GM12878 (cell line): ENCODE results near the gene ARHGEF38. TPM values are rescaled to one million over a fixed set of nuclear protein-coding genes. Genes with fewer than 3 reads are reported as not detected.

ENCODE experiments used
- ATAC-seq: fragments of 200-7000 bp; cut with Tn5 transposase; 3 replicates; pipeline ENCODE4 v1.9.1; 2020; ENCODE audit warnings: mild to moderate bottlenecking, moderate library complexity
- BruUV-seq: library from RNA; stranded (reverse); fragments of 400-500 nt; replicated peaks from 2 replicates; lab custom pipeline; 2021; lab: Mats Ljungman, UMichigan
- CTCF ChIA-PET: fragments of 300-600 bp; sonication (Branson Sonifier 250); formaldehyde crosslinking; extraction: SDS; loops from one replicate; lab custom pipeline; 2021; ENCODE audit warnings: inconsistent platforms; lab: Yijun Ruan, JAX
- POLR2A ChIA-PET: fragments of 350-600 bp; formaldehyde crosslinking; extraction: SDS; loops from one replicate; lab custom pipeline; 2021; ENCODE audit warnings: inconsistent platforms; lab: Charles Lee
- RAD21 ChIA-PET: fragments of 300-600 bp; sonication (Branson Sonifier 250); formaldehyde crosslinking; loops from one replicate; lab custom pipeline; 2023; ENCODE audit warnings: antibody characterized with exemption; ENCODE audit not compliant: unreplicated experiment; lab: Charles Lee
- SMC1A ChIA-PET: fragments of 300-600 bp; sonication (Branson Sonifier 250); formaldehyde crosslinking; loops from one replicate; lab custom pipeline; 2023; ENCODE audit not compliant: unreplicated experiment, uncharacterized antibody; lab: Charles Lee
- DNase-seq: peaks from one replicate; pipeline ENCODE4 v3.0.0-alpha.2; 2011; ENCODE audit warnings: low read depth, low spot score
- FAIRE-seq: peaks from 3 replicates; lab custom pipeline; 2011; peaks lifted over from hg19 to GRCh38; lab: Jason Lieb, UNC
- H2AFZ ChIP-seq: 2 replicates; pipeline ENCODE4 v1.6.0; 2011; ENCODE audit warnings: low read depth, low read length, control low read depth; ENCODE audit not compliant: control insufficient read depth
- H3K27ac ChIP-seq: 2 replicates; pipeline ENCODE4 v1.5.1; 2011; ENCODE audit warnings: control low read depth; ENCODE audit not compliant: control insufficient read depth, insufficient read depth
- H3K27me3 ChIP-seq, 2 experiments: replicated peaks in 1 of 2; 2 replicates each; pipeline versions ENCODE4 v1.6.0 to v1.6.1; 2011; ENCODE audit warnings: low read length in 1 of 2; ENCODE audit not compliant: control insufficient read depth in 2 of 2, insufficient read depth in 2 of 2
- H3K36me3 ChIP-seq, 2 experiments: 2 replicates each; pipeline ENCODE4 v1.5.1; 2011; ENCODE audit warnings: low read length in 1 of 2; ENCODE audit not compliant: control insufficient read depth in 2 of 2, insufficient read depth in 2 of 2
- H3K4me1 ChIP-seq: 2 replicates; pipeline ENCODE4 v1.6.1; 2011; ENCODE audit warnings: mild to moderate bottlenecking, low read length, moderate library complexity, mixed read lengths; ENCODE audit not compliant: control insufficient read depth, insufficient read depth
- H3K4me2 ChIP-seq: 2 replicates; pipeline ENCODE4 v1.6.0; 2011; ENCODE audit warnings: control low read depth; ENCODE audit not compliant: control insufficient read depth, insufficient read depth
- H3K4me3 ChIP-seq: fragments of 200-600 bp; sonication (generic); 2 replicates; pipeline ENCODE4 v1.5.1; 2016
- H3K79me2 ChIP-seq: 2 replicates; pipeline ENCODE4 v1.6.0; 2011; ENCODE audit warnings: low read length; ENCODE audit not compliant: control insufficient read depth, insufficient read depth
- H3K9ac ChIP-seq: 2 replicates; pipeline ENCODE4 v1.8.0; 2011; ENCODE audit warnings: low read length, control low read depth, mixed read lengths; ENCODE audit not compliant: control insufficient read depth, insufficient read depth
- H3K9me3 ChIP-seq: replicated peaks from 3 replicates; pipeline ENCODE4 v1.5.1; 2011; ENCODE audit warnings: mild to moderate bottlenecking, low read length; ENCODE audit not compliant: control insufficient read depth, insufficient read depth
- H4K20me1 ChIP-seq: 2 replicates; pipeline ENCODE4 v1.6.0; 2011; ENCODE audit not compliant: control insufficient read depth, insufficient read depth
- ATF2 ChIP-seq: IDR thresholded peaks from 2 replicates; pipeline ENCODE4 v1.6.1; 2012; ENCODE audit warnings: low read length, inconsistent platforms
- BCL11A ChIP-seq: IDR thresholded peaks from 2 replicates; pipeline ENCODE4 v1.6.1; 2011; ENCODE audit warnings: low read depth, low read length
- CBFB ChIP-seq: IDR thresholded peaks from 2 replicates; pipeline ENCODE4 v1.6.1; 2016; ENCODE audit warnings: antibody characterized with exemption, low read depth
- CREM ChIP-seq: IDR thresholded peaks from 2 replicates; pipeline ENCODE4 v1.6.1; 2014; ENCODE audit warnings: antibody characterized with exemption, low read depth
- EED ChIP-seq: sonication (generic); IDR thresholded peaks from 2 replicates; pipeline ENCODE4 v1.6.1; 2016; ENCODE audit warnings: antibody characterized with exemption, low read depth
- EP300 ChIP-seq, 2 experiments: fragments of 150-350 bp in 1 of 2; IDR thresholded peaks; 2 replicates each; pipeline ENCODE4 v1.6.1; 2011 to 2012; ENCODE audit warnings: low read depth in 2 of 2, low read length in 2 of 2, borderline replicate concordance in 1 of 2, improper control_type of control experiment in 1 of 2, inconsistent platforms in 1 of 2; ENCODE audit not compliant: control insufficient read depth in 1 of 2
- ETV6 ChIP-seq, 2 experiments: fragments of 450-650 bp in 1 of 2; IDR thresholded peaks in 1 of 2; conservative IDR thresholded peaks in 1 of 2; 2 replicates each; pipeline ENCODE4 v1.6.1; 2014; ENCODE audit warnings: antibody characterized with exemption in 1 of 2, borderline replicate concordance in 1 of 2, low read depth in 1 of 2, mild to moderate bottlenecking in 1 of 2, moderate library complexity in 1 of 2
- FOXM1 ChIP-seq: IDR thresholded peaks from 2 replicates; pipeline ENCODE4 v1.6.1; 2012; ENCODE audit warnings: low read depth, mild to moderate bottlenecking, inconsistent platforms, low read length, moderate library complexity
- IKZF1 ChIP-seq: fragments of 450-650 bp; conservative IDR thresholded peaks from 2 replicates; pipeline ENCODE4 v1.6.1; 2017; ENCODE audit warnings: antibody characterized with exemption, mild to moderate bottlenecking
- IKZF2 ChIP-seq, 2 experiments: fragments of 450-650 bp; IDR thresholded peaks; 2 replicates each; pipeline ENCODE4 v1.6.1; 2017; ENCODE audit warnings: mild to moderate bottlenecking in 2 of 2, moderate library complexity in 2 of 2
- IRF4 ChIP-seq: IDR thresholded peaks from 2 replicates; pipeline ENCODE4 v1.6.1; 2011; ENCODE audit warnings: low read depth, low read length
- IRF5 ChIP-seq: fragments of 450-650 bp; IDR thresholded peaks from 2 replicates; pipeline ENCODE4 v1.6.1; 2017; ENCODE audit warnings: borderline replicate concordance
- KAT2A ChIP-seq: conservative IDR thresholded peaks from 2 replicates; pipeline ENCODE4 v1.6.1; 2011; ENCODE audit warnings: low read depth, low read length; ENCODE audit not compliant: control insufficient read depth
- NFIC ChIP-seq: IDR thresholded peaks from 2 replicates; pipeline ENCODE4 v1.6.1; 2012; ENCODE audit warnings: low read depth, mild to moderate bottlenecking, inconsistent platforms, low read length, moderate library complexity
- RAD51 ChIP-seq: fragments of 450-650 bp; IDR thresholded peaks from 2 replicates; pipeline ENCODE4 v1.6.1; 2016; ENCODE audit warnings: moderate library complexity, mild to moderate bottlenecking, inconsistent platforms
- RB1 ChIP-seq: fragments of 450-650 bp; formaldehyde crosslinking; IDR thresholded peaks from 2 replicates; pipeline ENCODE4 v1.6.1; 2017; ENCODE audit warnings: mild to moderate bottlenecking, borderline replicate concordance
- SIN3A ChIP-seq: IDR thresholded peaks from 2 replicates; pipeline ENCODE4 v1.6.1; 2012; ENCODE audit warnings: low read depth, low read length, improper control_type of control experiment
- TCF12 ChIP-seq: IDR thresholded peaks from 2 replicates; pipeline ENCODE4 v1.6.1; 2011; ENCODE audit warnings: low read depth, mild to moderate bottlenecking, low read length
- WRNIP1 ChIP-seq: IDR thresholded peaks from 2 replicates; pipeline ENCODE4 v1.6.1; 2011; ENCODE audit warnings: low read depth, low read length, improper control_type of control experiment, borderline replicate concordance
- WGBS: methylation state at CpG from one replicate; pipeline ENCODE4 v1.1.6; 2016; ENCODE audit warnings: low lambda C conversion rate; ENCODE audit not compliant: insufficient replicate concordance, insufficient coverage; ENCODE audit errors: missing lambda C conversion rate; 5-methylcytosine and 5-hydroxymethylcytosine counted together
- in situ Hi-C: fragments of 300-500 bp; cut with MboI; formaldehyde crosslinking; loops from 9 replicates; pipeline ENCODE4 v1.14.3; 2018; ENCODE audit warnings: mixed read lengths
- intact Hi-C: fragments of 100-400 bp; cut with micrococcal nuclease; formaldehyde crosslinking; loops from one replicate; pipeline ENCODE4 v1.14.2; 2022; ENCODE audit not compliant: unreplicated experiment
- polyA plus RNA-seq, 11 experiments: library from polyadenylated mRNA; depleted of rRNA in 4 of 11; unstranded in 6 of 11; stranded (reverse) in 5 of 11; fragments of >200 nt; fragmentation: Nextera tagmentation in 4 of 11; fragmentation: Illumina TruSeq in 1 of 11; extraction: Ambion mirVana in 4 of 11; extraction: Trizol in 1 of 11; gene quantifications; 1 replicate in 1 of 11; 2 replicates in 10 of 11; pipeline versions ENCODE4 v1.2.1 to v1.2.3, GENCODE V29; 2011 to 2016; ENCODE audit warnings: inconsistent platforms in 2 of 11, missing spikeins in 2 of 11, low read depth in 1 of 11
- total RNA-seq, 4 experiments: library from RNA; depleted of rRNA in 3 of 4; stranded (reverse); fragments of >200 nt in 3 of 4; fragmentation: Illumina TruSeq in 1 of 4; extraction: Trizol in 1 of 4; gene quantifications; 2 replicates each; pipeline versions ENCODE4 v1.2.1 to v1.2.3, GENCODE V29; 2013 to 2021

ARHGEF38 gene
- total and polyA plus RNA-seq, 10 of the 15 experiments (the other 5 are each of a cell fraction or from before 2014, with no cell fraction given): 0.01 to 1.1 (median 0.09) TPM; not detected in 2

GRCh38 chr4:105619188-105619931 lies 66.9 kb downstream of the ARHGEF38 start (continued):
- TF ChIP-seq IRF5 (no peak), KAT2A (no peak), NFIC (no peak), IKZF2 (IDR thresholded peaks at IDR 0.05) (no peak), CBFB (no peak), RAD51 (no peak), ETV6 (conservative IDR thresholded peaks at IDR 0.05 in 1 of 2, IDR thresholded peaks at IDR 0.05 in 1 of 2; ENCODE audit: borderline replicate concordance in 1 of 2, low read depth in 1 of 2) (no peak), SIN3A (no peak)
- TF ChIP-seq, all 136 proteins: peak for 0

- Histone ChIP-seq H2AFZ (no peak overlapping the region), H3K27ac (no peak overlapping the region), H3K36me3 (no peaks in the 10 kb centered on the region), H3K4me3 (no peak overlapping the region), H3K4me2 (no peak overlapping the region), H4K20me1 (no peaks in the 10 kb centered on the region), H3K27me3 (no peaks in the 10 kb centered on the region), H3K9me3 (no peaks in the 10 kb centered on the region), H3K79me2 (no peaks in the 10 kb centered on the region), H3K9ac (no peak overlapping the region), H3K4me1 (peaks cover 18% of the 10 kb centered on the region)
- SMC1A ChIA-PET: interaction anchor here (1.1 to 6.9 kb wide), 4 partner anchors 12 to 46 kb away, joined by 3 to 49 read pairs (median 4); no protein-coding TSS in a partner anchor
- BruUV-seq: no TSS peak
- DNase-seq (no peak), FAIRE-seq (no peak), ATAC-seq (peak; percentile 80)
- in situ Hi-C loops: no loop called here
- CTCF ChIA-PET: interaction anchor here (1.6 kb wide), 1 partner anchor 10 kb away, joined by 7 read pairs; no protein-coding TSS in a partner anchor
- POLR2A ChIA-PET: interaction anchor here (1.4 kb wide), 1 partner anchor 12 kb away, joined by 7 read pairs; no protein-coding TSS in a partner anchor
- WGBS: 53% methylated on average over 1 of the region's 1 CpG
- RAD21 ChIA-PET: interaction anchor here (0.6 kb wide), 1 partner anchor 100 kb away, joined by 4 read pairs; no protein-coding TSS in a partner anchor
- intact Hi-C loops: no loop called here
- no peak for TF ChIP-seq RB1
- peak; percentile 45; the same call in 1 of the 2 replicates for TF ChIP-seq BCL11A
- no peak for TF ChIP-seq WRNIP1
- TF ChIP-seq EED: peak; percentile 88
- TF ChIP-seq CREM: 0 out of 2 replicates have a peak, but pooled peaks have one; percentile 20
- TF ChIP-seq ATF2: peak; percentile 69
- TF ChIP-seq EP300 (IDR thresholded peaks at IDR 0.05; ENCODE audit: borderline replicate concordance in 1 of 2, control insufficient read depth in 1 of 2, low read depth in 2 of 2, low read length in 2 of 2): 0 out of 4 replicates have a peak, but pooled peaks of 1 of the 2 experiments have one; percentile 24
- TF ChIP-seq IKZF1: peak; percentile 70
- TF ChIP-seq IRF4: peak; percentile 64; the same call in 1 of the 2 replicates
- TF ChIP-seq TCF12: peak; percentile 61; the same call in 1 of the 2 replicates
- TF ChIP-seq FOXM1: peak; percentile 61; the same call in 1 of the 2 replicates
These were observed 68.4 kb downstream of the ARHGEF38 start for GRCh38 chr4:105620640-105621323.
